Limb (tissue), 2 donors: ENCODE measurements around the gene SREBF1.

Experiments
- DNase-seq, 2 donors: peaks; one replicate each; pipeline ENCODE4 v3.0.0-alpha.2; 2016; ENCODE audit errors: extremely low spot score in 2 of 2

The SREBF1 gene

DNA sequence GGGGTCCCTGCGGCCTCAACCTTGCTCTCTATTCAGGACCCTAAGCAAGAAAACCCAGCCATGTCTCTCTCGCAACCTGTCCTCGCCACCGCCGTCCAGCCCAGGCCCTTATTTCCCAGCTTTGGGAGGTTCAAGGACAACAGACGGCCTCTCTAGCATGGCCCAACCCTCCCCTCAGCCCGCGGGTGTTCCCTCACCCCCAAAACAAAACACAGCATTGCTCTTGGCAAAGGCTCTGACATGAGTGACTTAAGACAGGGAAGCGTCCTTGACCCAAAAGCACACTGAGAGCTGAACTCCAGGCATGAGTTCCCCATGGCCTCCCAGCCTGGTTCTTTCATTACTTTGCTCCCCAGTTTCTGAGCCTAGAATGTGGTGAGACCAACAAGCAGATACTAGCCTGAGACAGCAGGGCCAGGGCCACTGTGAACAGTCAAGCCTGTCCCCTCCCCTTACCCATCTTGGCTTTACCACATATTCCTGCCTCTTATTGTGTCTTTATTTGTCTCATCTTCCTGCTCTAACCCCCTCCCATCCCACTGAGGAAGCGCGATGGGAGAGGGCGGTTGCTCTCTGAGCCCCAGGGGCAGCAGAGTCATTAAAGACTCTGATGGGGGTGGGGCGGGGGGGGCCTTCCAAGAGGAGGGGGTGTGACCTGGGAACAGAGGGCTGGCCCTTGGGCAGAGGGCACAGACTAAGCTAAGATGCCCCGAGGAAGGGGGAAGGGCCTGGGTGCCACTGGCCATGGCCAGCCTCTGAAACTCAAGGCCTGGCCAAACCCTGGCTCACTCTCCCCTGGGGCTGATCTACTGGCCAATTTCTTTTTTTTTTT, 11.8 kb downstream of the SREBF1 start:
- no peak for DNase-seq

DNA sequence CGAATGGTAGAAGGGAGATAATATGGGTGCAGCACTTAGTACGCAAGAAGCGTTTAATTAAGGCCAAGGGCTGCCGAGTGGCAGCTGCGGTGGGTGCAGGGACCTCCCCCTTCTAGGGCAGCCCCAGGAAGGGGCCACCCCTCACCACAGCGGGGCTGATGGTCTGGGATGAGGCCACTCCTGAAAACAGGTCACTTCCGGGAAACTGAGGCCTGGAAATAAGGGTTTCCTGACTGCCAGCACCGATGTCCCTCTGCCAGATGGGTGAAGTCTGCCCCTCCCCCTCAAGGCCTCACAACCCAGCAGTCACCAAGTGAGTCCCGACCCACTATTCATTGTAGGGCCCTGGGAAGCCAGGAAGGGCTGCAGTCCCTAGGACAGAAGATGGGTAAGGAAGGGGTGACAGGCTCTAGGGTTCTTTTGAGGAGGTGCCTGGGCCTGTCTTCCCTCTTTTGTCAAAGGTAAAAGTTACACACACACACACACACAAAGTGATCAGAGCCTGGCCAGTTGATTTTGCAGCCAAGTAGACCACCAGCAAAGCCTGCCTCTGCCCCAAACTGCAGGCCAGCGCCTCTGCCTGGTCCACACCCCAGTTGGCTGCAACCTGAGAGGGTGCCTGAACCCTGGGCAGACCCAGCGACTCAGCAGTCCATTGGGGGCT, 12.5 kb downstream of the SREBF1 start:
- DNase-seq = no peak

- DNase-seq = peak; percentile 88 to 91
Observed at GRCh38 chr17:17823433-17824118, 13.2 kb downstream of the SREBF1 start.

DNA sequence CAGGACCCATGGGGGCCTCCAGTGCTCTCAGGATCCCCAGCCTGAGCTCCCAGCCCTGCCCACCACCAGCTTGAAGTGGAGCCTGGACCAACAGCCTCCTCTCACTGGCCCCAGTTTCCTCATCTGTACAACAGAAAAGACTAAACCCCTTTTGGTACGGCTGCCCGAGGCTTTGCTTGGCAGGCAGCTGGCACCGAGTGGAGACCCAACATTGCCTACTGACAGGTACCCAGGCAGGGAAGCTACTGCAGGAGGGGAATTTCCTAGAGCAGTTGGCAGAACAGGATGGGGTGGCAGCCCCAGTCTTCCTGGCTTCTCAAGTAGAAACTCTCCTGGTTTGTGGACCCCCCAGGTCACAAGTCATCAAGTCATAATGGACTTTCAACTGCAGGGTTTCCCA, 14.2 kb downstream of the SREBF1 start:
- DNase-seq = no peak

DNA sequence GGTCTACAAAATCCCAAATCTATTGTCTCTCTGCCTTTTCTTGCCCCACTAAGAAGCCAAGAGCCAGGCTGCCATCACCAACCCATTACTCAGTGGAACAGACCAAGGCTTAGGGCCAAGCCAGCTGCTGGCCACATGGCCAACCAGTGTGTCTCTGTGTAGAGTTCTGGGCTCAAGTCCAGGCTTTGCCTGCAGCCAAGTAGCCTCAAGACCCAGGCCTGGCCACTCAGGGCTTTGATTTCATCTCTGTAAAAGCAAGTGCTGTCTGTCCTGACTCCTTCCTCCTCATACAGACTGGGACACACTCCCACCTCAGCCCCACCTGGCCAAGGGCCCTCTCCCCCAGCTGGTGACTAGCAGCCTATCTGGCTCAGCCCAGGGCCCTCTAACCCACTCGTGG, 14.6 kb downstream of the SREBF1 start:
- no peak for DNase-seq

- no peak for DNase-seq
Observed at GRCh38 chr17:17820463-17821158, 16.2 kb downstream of the SREBF1 start.

GRCh38 chr17:17820046-17820445, 16.7 kb downstream of the SREBF1 start:
- no peak for DNase-seq

DNA sequence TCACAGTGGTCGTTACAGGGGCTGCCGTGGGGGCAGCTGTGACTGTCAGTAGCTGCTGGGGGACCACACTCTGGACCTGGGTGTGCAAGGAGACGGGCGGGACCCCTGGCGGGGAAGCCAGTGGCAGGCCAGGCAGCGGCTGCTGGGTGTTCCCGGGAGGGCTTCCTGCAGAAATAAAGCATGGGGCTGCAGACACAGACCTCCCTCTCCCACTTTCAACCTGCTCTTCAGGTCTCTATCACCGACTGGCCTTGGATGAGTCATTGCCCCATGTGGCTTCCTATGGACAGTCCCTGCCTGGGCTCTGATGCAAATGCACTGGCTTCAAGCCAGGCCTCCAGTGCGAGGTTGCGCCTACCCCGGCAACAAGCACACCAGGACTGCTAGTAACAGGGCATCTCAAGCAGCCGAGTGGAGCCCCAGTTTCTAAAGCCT, 17.2 kb downstream of the SREBF1 start:
- no peak for DNase-seq

DNA sequence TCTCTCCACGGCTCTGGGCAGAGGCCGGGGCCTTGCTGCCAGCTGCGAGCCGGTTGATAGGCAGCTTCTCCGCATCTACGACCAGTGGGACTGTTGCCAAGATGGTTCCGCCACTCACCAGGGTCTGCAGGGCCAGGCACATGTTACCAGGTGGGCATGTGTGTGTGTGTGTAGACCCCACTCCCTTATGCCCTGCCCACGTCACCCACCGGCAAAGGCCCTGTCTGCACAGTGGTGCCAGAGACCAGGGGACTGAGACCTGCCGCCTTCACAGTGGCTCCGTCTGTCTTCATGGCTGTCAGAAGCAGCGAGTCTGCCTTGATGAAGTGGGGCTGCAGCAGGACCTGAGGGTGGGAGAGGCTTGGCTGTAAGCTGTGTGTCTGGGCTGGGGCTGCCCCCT, 17.7 kb downstream of the SREBF1 start:
- no peak for DNase-seq

DNA sequence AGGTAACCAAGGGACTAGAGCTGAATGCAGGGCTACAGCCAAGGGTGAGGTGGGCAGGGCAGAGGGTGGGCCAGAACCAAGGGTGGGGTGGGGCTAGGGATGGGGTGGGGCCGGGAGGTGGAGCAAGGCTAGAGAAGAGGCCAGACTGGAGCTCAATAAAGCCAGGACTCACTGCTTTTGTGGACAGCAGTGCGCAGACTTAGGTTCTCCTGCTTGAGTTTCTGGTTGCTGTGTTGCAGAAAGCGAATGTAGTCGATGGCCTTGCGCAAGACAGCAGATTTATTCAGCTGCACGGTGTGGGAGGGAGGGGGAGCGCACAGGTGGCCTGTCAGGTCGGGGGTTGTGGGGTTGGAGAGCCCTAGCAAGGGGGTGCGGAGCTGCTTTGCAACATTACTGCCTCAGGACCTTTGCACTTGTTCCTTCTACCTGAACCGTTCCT, 18.7 kb downstream of the SREBF1 start:
- DNase-seq = no peak

DNA sequence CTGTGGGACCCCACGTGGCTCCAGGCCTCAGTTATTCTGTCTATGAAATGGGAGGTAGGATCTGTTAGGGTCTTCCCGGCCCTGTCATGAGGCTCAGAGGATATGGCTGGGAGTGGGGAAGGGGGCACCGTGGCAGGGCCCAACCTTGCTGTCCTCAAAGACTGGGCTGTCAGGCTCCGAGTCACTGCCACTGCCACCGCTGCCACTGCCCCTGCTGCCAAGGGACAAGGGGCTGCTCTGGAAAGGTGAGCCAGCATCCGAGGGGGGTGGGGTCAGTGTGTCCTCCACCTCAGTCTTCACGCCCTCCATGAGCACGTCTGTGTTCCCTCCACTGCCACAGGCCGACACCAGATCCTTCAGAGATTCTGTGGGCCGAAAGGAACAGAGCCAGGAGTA, 19.2 kb downstream of the SREBF1 start:
- no peak for DNase-seq

DNA sequence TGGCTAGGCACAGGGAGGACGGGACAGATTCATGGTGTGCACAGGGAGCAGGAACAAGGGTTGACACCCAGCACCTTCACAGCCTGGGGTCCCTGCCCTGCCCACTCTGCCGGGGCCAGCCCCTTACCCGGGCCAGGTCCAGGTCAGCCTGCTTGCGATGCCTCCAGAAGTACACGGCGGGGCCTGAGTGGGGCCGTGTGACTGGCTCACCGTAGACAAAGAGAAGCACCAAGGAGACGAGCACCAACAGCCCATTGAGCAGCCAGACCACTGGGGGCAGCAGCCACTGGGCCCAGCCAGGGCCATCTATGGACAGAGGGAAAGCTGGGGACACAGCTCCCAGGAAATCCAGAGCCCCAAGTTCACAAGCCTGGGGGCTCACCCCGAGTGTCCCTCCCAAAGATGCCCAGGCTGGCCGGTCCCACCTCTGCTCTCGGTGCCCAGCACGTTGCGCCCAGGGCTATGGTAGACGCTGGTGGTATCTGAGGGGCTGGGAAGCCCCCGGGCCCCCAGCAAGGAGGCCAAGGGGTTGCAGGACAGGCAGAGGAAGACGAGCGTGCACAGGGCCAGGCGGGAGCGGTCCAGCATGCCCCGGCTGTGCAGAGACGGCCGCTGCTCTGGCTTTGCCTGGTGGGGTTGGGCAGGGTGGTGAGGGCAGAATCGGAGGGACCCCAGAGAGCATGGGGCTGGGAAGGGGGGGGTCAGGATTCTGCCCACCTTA, 19.8 kb downstream of the SREBF1 start:
- no peak for DNase-seq

GRCh38 chr17:17816240-17816814, 20.5 kb downstream of the SREBF1 start:
- DNase-seq = no peak

- DNase-seq = no peak
Observed at GRCh38 chr17:17815436-17816200, 21.2 kb downstream of the SREBF1 start.

- no peak for DNase-seq
Observed at GRCh38 chr17:17815062-17815406, 21.8 kb downstream of the SREBF1 start.

- no peak for DNase-seq
Observed at GRCh38 chr17:17814162-17815061, 22.4 kb downstream of the SREBF1 start.

DNA sequence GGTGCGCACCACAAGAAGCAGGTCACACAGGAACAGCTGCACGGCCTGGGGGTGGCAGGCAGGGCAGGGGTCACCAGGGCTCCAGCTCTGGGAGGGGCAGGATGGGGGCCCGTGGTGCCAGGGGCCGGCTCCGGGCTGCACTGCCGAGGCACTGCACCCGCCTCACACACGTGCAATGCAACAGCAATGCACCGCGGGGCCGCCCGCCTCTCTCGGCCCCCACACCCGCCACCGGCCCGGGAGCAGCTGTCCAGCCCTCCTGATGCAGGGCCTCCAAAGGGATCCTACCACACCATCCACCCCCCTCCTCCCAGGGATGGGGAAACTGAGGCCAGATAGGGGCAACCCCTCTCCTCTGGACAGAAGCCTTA, 23.1 kb downstream of the SREBF1 start:
- DNase-seq = no peak

- DNase-seq = no peak
Observed at GRCh38 chr17:17813055-17813724, 23.6 kb downstream of the SREBF1 start.
